H9 (cell line): ENCODE results near the gene TCP10L. TPM values are rescaled to one million over a fixed set of nuclear protein-coding genes. Genes with fewer than 3 reads are reported as not detected.

ENCODE experiments used
- DNase-seq: peaks from one replicate; pipeline ENCODE4 v3.0.0-alpha.2; 2017
- H2AFZ ChIP-seq: one replicate; pipeline ENCODE4 v1.6.1; 2013; ENCODE audit warnings: mild to moderate bottlenecking, low read length, control low read depth, moderate library complexity
- H2AK5ac ChIP-seq: 2 replicates; pipeline ENCODE4 v1.6.1; 2013; ENCODE audit warnings: low read length, control low read depth, mixed read lengths; ENCODE audit not compliant: insufficient read length
- H2BK120ac ChIP-seq: one replicate; pipeline ENCODE4 v1.6.1; 2013; ENCODE audit warnings: low read depth, mild to moderate bottlenecking, low read length, control low read depth, inconsistent platforms; ENCODE audit not compliant: poor library complexity, severe bottlenecking
- H2BK12ac ChIP-seq: 2 replicates; pipeline ENCODE4 v1.6.1; 2013; ENCODE audit warnings: low read length, control low read depth, mixed read lengths, low read depth; ENCODE audit not compliant: insufficient read length
- H2BK15ac ChIP-seq: 2 replicates; pipeline ENCODE4 v1.6.1; 2013; ENCODE audit warnings: low read depth, low read length, control low read depth
- H2BK20ac ChIP-seq: one replicate; pipeline ENCODE4 v1.6.1; 2013; ENCODE audit warnings: low read depth, mild to moderate bottlenecking, low read length, control low read depth, inconsistent platforms; ENCODE audit not compliant: poor library complexity, severe bottlenecking
- H2BK5ac ChIP-seq: 2 replicates; pipeline ENCODE4 v1.6.1; 2013; ENCODE audit warnings: low read length, control low read depth, mixed read lengths; ENCODE audit not compliant: insufficient read length
- H3K14ac ChIP-seq: 2 replicates; pipeline ENCODE4 v1.6.1; 2013; ENCODE audit warnings: low read length, control low read depth; ENCODE audit not compliant: insufficient read depth
- H3K18ac ChIP-seq: 2 replicates; pipeline ENCODE4 v1.6.1; 2013; ENCODE audit warnings: low read depth, mild to moderate bottlenecking, mixed read lengths, low read length, control low read depth; ENCODE audit not compliant: insufficient read length
- H3K23ac ChIP-seq: 2 replicates; pipeline ENCODE4 v1.6.1; 2013; ENCODE audit warnings: low read length, control low read depth, mixed read lengths, low read depth; ENCODE audit not compliant: insufficient read length
- H3K23me2 ChIP-seq: 2 replicates; pipeline ENCODE4 v1.6.1; 2013; ENCODE audit warnings: low read depth, mild to moderate bottlenecking, mixed read lengths, low read length, control low read depth; ENCODE audit not compliant: insufficient read length, poor library complexity, severe bottlenecking
- H3K27ac ChIP-seq: 2 replicates; pipeline ENCODE4 v1.5.1; 2013; ENCODE audit warnings: low read length, control low read depth, mixed read lengths, low read depth; ENCODE audit not compliant: insufficient read length
- H3K27me3 ChIP-seq: 2 replicates; pipeline ENCODE4 v1.6.1; 2013; ENCODE audit warnings: low read length, control low read depth, inconsistent platforms; ENCODE audit not compliant: insufficient read depth
- H3K4ac ChIP-seq: 2 replicates; pipeline ENCODE4 v1.6.1; 2013; ENCODE audit warnings: low read depth, mild to moderate bottlenecking, control low read depth, inconsistent platforms, low read length, moderate library complexity
- H3K4me1 ChIP-seq: 2 replicates; pipeline ENCODE4 v1.6.1; 2013; ENCODE audit warnings: low read length, control low read depth, inconsistent platforms; ENCODE audit not compliant: insufficient read depth
- H3K4me2 ChIP-seq: 2 replicates; pipeline ENCODE4 v1.6.1; 2013; ENCODE audit warnings: low read length, control low read depth, mixed read lengths; ENCODE audit not compliant: insufficient read length, insufficient read depth
- H3K56ac ChIP-seq: 2 replicates; pipeline ENCODE4 v1.6.1; 2013; ENCODE audit warnings: low read depth, mild to moderate bottlenecking, mixed read lengths, low read length, control low read depth; ENCODE audit not compliant: insufficient read length
- H3K79me1 ChIP-seq: 2 replicates; pipeline ENCODE4 v1.6.1; 2013; ENCODE audit warnings: low read depth, mild to moderate bottlenecking, moderate library complexity, low read length, control low read depth, inconsistent platforms; ENCODE audit not compliant: insufficient read depth, poor library complexity, severe bottlenecking
- H3K79me2 ChIP-seq: 2 replicates; pipeline ENCODE4 v1.6.1; 2013; ENCODE audit warnings: low read length, control low read depth, inconsistent platforms; ENCODE audit not compliant: insufficient read depth
- H3K9ac ChIP-seq: 2 replicates; pipeline ENCODE4 v1.6.1; 2013; ENCODE audit warnings: low read length, control low read depth, mixed read lengths; ENCODE audit not compliant: insufficient read length; ENCODE audit errors: extremely low read depth
- H3K9me3 ChIP-seq: one replicate; pipeline ENCODE4 v1.6.1; 2013; ENCODE audit warnings: low read depth, low read length, inconsistent platforms; ENCODE audit not compliant: control insufficient read depth
- H3T11ph ChIP-seq: one replicate; pipeline ENCODE4 v1.6.1; 2013; ENCODE audit warnings: mild to moderate bottlenecking, low read length, control low read depth, inconsistent platforms
- H4K20me1 ChIP-seq: one replicate; pipeline ENCODE4 v1.6.1; 2013; ENCODE audit not compliant: control insufficient read depth, insufficient read length, insufficient read depth
- H4K5ac ChIP-seq: 2 replicates; pipeline ENCODE4 v1.6.1; 2013; ENCODE audit warnings: low read depth, mild to moderate bottlenecking, mixed read lengths, low read length, control low read depth; ENCODE audit not compliant: insufficient read length
- H4K8ac ChIP-seq: replicated peaks from 2 replicates; pipeline ENCODE4 v1.6.1; 2013; ENCODE audit warnings: low read length, control low read depth, mixed read lengths, low read depth; ENCODE audit not compliant: insufficient read length
- H4K91ac ChIP-seq: 2 replicates; pipeline ENCODE4 v1.6.1; 2013; ENCODE audit warnings: low read depth, mild to moderate bottlenecking, moderate library complexity, mixed read lengths, low read length, control low read depth; ENCODE audit not compliant: insufficient read length
- H3K27ac Mint-ChIP-seq, 3 experiments: 2 replicates in 2 of 3; 3 replicates in 1 of 3; pipeline ENCODE4 v1.8.0; 2020 to 2021; ENCODE audit warnings: mixed read lengths in 3 of 3, mild to moderate bottlenecking in 1 of 3, moderate library complexity in 1 of 3
- H3K27me3 Mint-ChIP-seq: 2 replicates; pipeline ENCODE4 v1.8.0; 2021; ENCODE audit warnings: low read depth, mild to moderate bottlenecking, moderate library complexity, mixed read lengths
- H3K36me3 Mint-ChIP-seq, 3 experiments: 2 replicates in 2 of 3; 3 replicates in 1 of 3; pipeline ENCODE4 v1.8.0; 2020 to 2021; ENCODE audit warnings: low read depth in 3 of 3, mixed read lengths in 3 of 3; ENCODE audit not compliant: insufficient read depth in 1 of 3
- H3K4me1 Mint-ChIP-seq, 2 experiments: 2 replicates each; pipeline ENCODE4 v1.8.0; 2020; ENCODE audit warnings: mixed read lengths in 2 of 2
- H3K4me3 Mint-ChIP-seq, 2 experiments: 2 replicates in 1 of 2; 3 replicates in 1 of 2; pipeline ENCODE4 v1.8.0; 2020 to 2021; ENCODE audit warnings: mild to moderate bottlenecking in 2 of 2, mixed read lengths in 2 of 2, moderate library complexity in 1 of 2
- H3K9me3 Mint-ChIP-seq, 2 experiments: 2 replicates in 1 of 2; 3 replicates in 1 of 2; pipeline ENCODE4 v1.8.0; 2020; ENCODE audit warnings: mild to moderate bottlenecking in 2 of 2, mixed read lengths in 2 of 2, moderate library complexity in 1 of 2
- WGBS: extraction: QIAGEN DNeasy Blood & Tissue Kit; methylation state at CpG from one replicate; pipeline ENCODE4 v1.1.7; 2013; ENCODE audit warnings: missing lambda C conversion rate, low lambda C conversion rate, mixed read lengths; ENCODE audit not compliant: insufficient read length; ENCODE audit errors: extremely low coverage; 5-methylcytosine and 5-hydroxymethylcytosine counted together
- total RNA-seq: library from RNA; stranded (reverse); gene quantifications from 2 replicates; pipeline ENCODE4 v1.2.1, GENCODE V29; 2021
- TF ChIP-seq, protein P1 (sequence below): fragments of 200-600 bp; sonication (generic); conservative IDR thresholded peaks from 3 replicates; pipeline ENCODE4 v1.8.0; 2021; ENCODE audit warnings: antibody characterized with exemption, mild to moderate bottlenecking

The TCP10L gene
- total RNA-seq, 1 experiment from 2014 or later = 5.1 TPM

GRCh38 chr21:32581732-32582131, 3.6 kb downstream of the TCP10L start:
- Histone ChIP-seq H3K23me2 (no peaks in the 10 kb centered on the region), H4K91ac (no peak overlapping the region), H2BK20ac (no peak overlapping the region), H3K56ac (no peak overlapping the region), H3K27ac (no peak overlapping the region), H3K9me3 (no peaks in the 10 kb centered on the region), H3K79me1 (no peaks in the 10 kb centered on the region), H3K79me2 (no peaks in the 10 kb centered on the region), H3K4ac (no peak overlapping the region), H3K9ac (no peak overlapping the region), H3K18ac (no peak overlapping the region), H3K4me1 (no peaks in the 10 kb centered on the region), H3K23ac (no peak overlapping the region), H4K5ac (no peak overlapping the region), H2BK120ac (no peak overlapping the region), H3K4me2 (no peak overlapping the region), H3T11ph (no peak overlapping the region), H2BK15ac (no peak overlapping the region), H2AFZ (no peak overlapping the region), H3K27me3 (no peaks in the 10 kb centered on the region; the same call in 1 of the 2 replicates), H2BK5ac (no peak overlapping the region), H2AK5ac (no peak overlapping the region), H2BK12ac (no peak overlapping the region), H4K8ac (no peak overlapping the region), H3K14ac (no peak overlapping the region), H4K20me1 (no peaks in the 10 kb centered on the region)
- H3K4me3 Mint-ChIP-seq = no peak overlapping the region
- H3K27ac Mint-ChIP-seq = no peak overlapping the region
- H3K27me3 Mint-ChIP-seq = peaks cover 11% of the 10 kb centered on the region
- TF ChIP-seq, protein P1, sequence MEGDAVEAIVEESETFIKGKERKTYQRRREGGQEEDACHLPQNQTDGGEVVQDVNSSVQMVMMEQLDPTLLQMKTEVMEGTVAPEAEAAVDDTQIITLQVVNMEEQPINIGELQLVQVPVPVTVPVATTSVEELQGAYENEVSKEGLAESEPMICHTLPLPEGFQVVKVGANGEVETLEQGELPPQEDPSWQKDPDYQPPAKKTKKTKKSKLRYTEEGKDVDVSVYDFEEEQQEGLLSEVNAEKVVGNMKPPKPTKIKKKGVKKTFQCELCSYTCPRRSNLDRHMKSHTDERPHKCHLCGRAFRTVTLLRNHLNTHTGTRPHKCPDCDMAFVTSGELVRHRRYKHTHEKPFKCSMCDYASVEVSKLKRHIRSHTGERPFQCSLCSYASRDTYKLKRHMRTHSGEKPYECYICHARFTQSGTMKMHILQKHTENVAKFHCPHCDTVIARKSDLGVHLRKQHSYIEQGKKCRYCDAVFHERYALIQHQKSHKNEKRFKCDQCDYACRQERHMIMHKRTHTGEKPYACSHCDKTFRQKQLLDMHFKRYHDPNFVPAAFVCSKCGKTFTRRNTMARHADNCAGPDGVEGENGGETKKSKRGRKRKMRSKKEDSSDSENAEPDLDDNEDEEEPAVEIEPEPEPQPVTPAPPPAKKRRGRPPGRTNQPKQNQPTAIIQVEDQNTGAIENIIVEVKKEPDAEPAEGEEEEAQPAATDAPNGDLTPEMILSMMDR = no peak
- WGBS = no CpG with 5 or more reads among the region's 13 CpGs
- peaks cover 0 to 9% of the 10 kb centered on the region in 2 experiments; a peak in 1 of 4 replicates for H3K4me1 Mint-ChIP-seq
- H3K36me3 Mint-ChIP-seq = no peaks in the 10 kb centered on the region
- no peak for DNase-seq
- H3K9me3 Mint-ChIP-seq = no peaks in the 10 kb centered on the region
